Measurements from ENCODE around the gene PCDH9. TPM values are rescaled to one million over a fixed set of nuclear protein-coding genes. Genes with fewer than 3 reads are reported as not detected.
A peak's percentile ranks its signal among the peaks of the same experiment; 100 is the strongest.

Gene PCDH9
- total and polyA plus RNA-seq, 2 experiments from 2014 or later, result 0.31 to 0.52 TPM

GRCh38 chr13:66322193-66322740 lies 907.9 kb downstream of the PCDH9 start (continued):
- TF ChIP-seq ZNF462 (CRISPR knock-in tag; IDR thresholded peaks at IDR 0.05) (no peak), ZNF114 (CRISPR knock-in tag; IDR thresholded peaks at IDR 0.05) (no peak), EZH2phosphoT487 (IDR thresholded peaks at IDR 0.05; ENCODE audit: unreplicated experiment) (no peak), CTCF (conservative IDR thresholded peaks at IDR 0.05; ENCODE audit: low read depth in 2 of 2) (no peak)

GRCh38 chr13:66314911-66315310 lies 915.2 kb downstream of the PCDH9 start:
- peaks cover 5% of the 10 kb centered on the region; the same call in 1 of the 2 replicates for H3K9me2 ChIP-seq (ENCODE audit: insufficient read depth)
- Mint-ChIP-seq H3K9me3 (no peaks in the 10 kb centered on the region), H3K4me1 (peaks cover 19% of the 10 kb centered on the region), H3K27me3 (ENCODE audit: insufficient read depth, low read depth, poor library complexity) (no peaks in the 10 kb centered on the region), H3K4me3 (no peak overlapping the region), H3K36me3 (ENCODE audit: low read depth) (no peaks in the 10 kb centered on the region), H3K27ac (no peak overlapping the region)
- H2AFZ ChIP-seq, result no peak overlapping the region
- no peak overlapping the region for H3K27ac ChIP-seq (ENCODE audit: low read depth)
- H3K79me2 ChIP-seq (replicated peaks; ENCODE audit: insufficient read depth), result no peaks in the 10 kb centered on the region
- no peak for ATAC-seq
- peaks cover 15% of the 10 kb centered on the region; the same call in 1 of the 2 replicates for H3K4me1 ChIP-seq (ENCODE audit: insufficient read depth)
- H3K36me3 ChIP-seq (ENCODE audit: insufficient read depth), result no peaks in the 10 kb centered on the region
- no peak overlapping the region for H3K4me3 ChIP-seq
- no peak overlapping the region for H3K4me2 ChIP-seq
- peak; percentile 16 for DNase-seq (ENCODE audit: low spot score)
- no peaks in the 10 kb centered on the region for H4K20me1 ChIP-seq (replicated peaks; ENCODE audit: insufficient read depth)
- no peaks in the 10 kb centered on the region for H3K27me3 ChIP-seq (ENCODE audit: insufficient read depth)
- no peaks in the 10 kb centered on the region for H3F3A ChIP-seq (replicated peaks; ENCODE audit: low read depth)
- TF ChIP-seq JUNB (IDR thresholded peaks at IDR 0.05; ENCODE audit: unreplicated experiment) (no peak), EZH2phosphoT487 (IDR thresholded peaks at IDR 0.05; ENCODE audit: unreplicated experiment) (no peak), ZNF331 (CRISPR knock-in tag; IDR thresholded peaks at IDR 0.05; ENCODE audit: low read depth) (no peak), ZNF114 (CRISPR knock-in tag; IDR thresholded peaks at IDR 0.05) (no peak), STAT1 (IDR thresholded peaks at IDR 0.05; ENCODE audit: unreplicated experiment) (no peak), CREB1 (CRISPR knock-in tag; IDR thresholded peaks at IDR 0.05; ENCODE audit: low read depth) (no peak), ETS1 (IDR thresholded peaks at IDR 0.05) (no peak)

Measured in GM23338 (cell line).